Small intestine (tissue), 7 donors: Measurements from ENCODE around the gene MXD3. TPM values are rescaled to one million over a fixed set of nuclear protein-coding genes. Genes with fewer than 3 reads are reported as not detected.
"Not testable (repeated sequence)": the region's sequence is repeated elsewhere in the genome, so short reads cannot be mapped to it uniquely, and the experiment has no call there.

ENCODE experiments used
- DNase-seq, 2 donors: peaks; one replicate each; pipeline versions ENCODE4 v3.0.0 to v3.0.0-alpha.2; 2013
- FAIRE-seq: peaks from 2 replicates; lab custom pipeline; 2012; peaks lifted over from hg19 to GRCh38; lab: Jason Lieb, UNC
- H3K27ac ChIP-seq, 3 donors: one replicate each; pipeline ENCODE4 v1.5.1; 2013; ENCODE audit warnings: low read length in 2 of 3, mild to moderate bottlenecking in 2 of 3, control low read depth in 1 of 3, inconsistent platforms in 1 of 3, low read depth in 1 of 3, moderate library complexity in 1 of 3
- H3K27me3 ChIP-seq, 3 donors: one replicate each; pipeline ENCODE4 v1.6.1; 2013; ENCODE audit warnings: low read length in 3 of 3, inconsistent platforms in 1 of 3; ENCODE audit not compliant: control insufficient read depth in 3 of 3, insufficient read depth in 3 of 3
- H3K36me3 ChIP-seq, 3 donors: one replicate each; pipeline ENCODE4 v1.6.1; 2013; ENCODE audit warnings: low read length in 3 of 3, inconsistent platforms in 1 of 3, low read depth in 1 of 3, mild to moderate bottlenecking in 1 of 3, moderate library complexity in 1 of 3; ENCODE audit not compliant: control insufficient read depth in 3 of 3, insufficient read depth in 2 of 3
- H3K4me1 ChIP-seq, 3 donors: one replicate each; pipeline ENCODE4 v1.6.1; 2013; ENCODE audit warnings: low read length in 2 of 3, inconsistent platforms in 1 of 3, low read depth in 1 of 3, mild to moderate bottlenecking in 1 of 3, moderate library complexity in 1 of 3; ENCODE audit not compliant: control insufficient read depth in 3 of 3, insufficient read depth in 2 of 3
- H3K4me3 ChIP-seq, 3 donors: one replicate each; pipeline ENCODE4 v1.5.1; 2013; ENCODE audit warnings: low read length in 3 of 3, control low read depth in 1 of 3, inconsistent platforms in 1 of 3, low read depth in 1 of 3, mild to moderate bottlenecking in 1 of 3, moderate library complexity in 1 of 3
- H3K9me3 ChIP-seq, 2 donors: one replicate each; pipeline ENCODE4 v1.6.1; 2013; ENCODE audit warnings: low read depth in 1 of 2, low read length in 1 of 2; ENCODE audit not compliant: control insufficient read depth in 2 of 2, insufficient read depth in 1 of 2
- WGBS, 3 donors: extraction: QIAGEN DNeasy Blood & Tissue Kit; methylation state at CpG; one replicate each; pipeline ENCODE4 v1.1.7; 2013; 5-methylcytosine and 5-hydroxymethylcytosine counted together
- polyA plus RNA-seq, 4 donors: library from polyadenylated mRNA; stranded (reverse) in 3 of 4; unstranded in 1 of 4; fragments of 200-250 nt in 3 of 4; fragments of 120-200 nt in 1 of 4; gene quantifications; one replicate each; pipeline versions ENCODE4 v1.2.1 to v1.2.3, GENCODE V29; 2013
- donor health status: healthy with polysubstance abuse.
- donor health status: control.
- donor health status: control.
- donor health status: Bipolar disorder and iron deficiency.
- donor health status: healthy.

The MXD3 gene
- polyA plus RNA-seq, 4 donors: 11.9 to 22.9 (median 14.4) TPM

GRCh38 chr5:177307544-177308363 is 3.9 kb downstream of the MXD3 start:
- Histone ChIP-seq H3K4me3 (no peak overlapping the region), H3K4me1 (peaks cover 3 to 23% (median 3%) of the 10 kb centered on the region in 3 donors), H3K27ac (no peak overlapping the region), H3K36me3 (peaks cover 0 to 62% (median 5%) of the 10 kb centered on the region in 3 donors), H3K9me3 (no peaks in the 10 kb centered on the region), H3K27me3 (no peaks in the 10 kb centered on the region)
- DNase-seq (no peak), FAIRE-seq (no peak)
- 86 to 89% (median 86%) methylated on average over 42 to 43 of the region's 43 CpGs for WGBS, 3 donors

- no peaks in the 10 kb centered on the region for H3K27me3 ChIP-seq
- H3K27ac ChIP-seq: no peak overlapping the region
- no peaks in the 10 kb centered on the region for H3K9me3 ChIP-seq
- 73 to 85% (median 78%) methylated on average over 14 to 15 of the region's 15 CpGs for WGBS, 3 donors
- H3K36me3 ChIP-seq: peaks cover 0 to 65% (median 5%) of the 10 kb centered on the region in 3 donors
- FAIRE-seq: no peak
- no peak overlapping the region for H3K4me3 ChIP-seq
- peaks cover 0 to 25% (median 3%) of the 10 kb centered on the region in 3 donors for H3K4me1 ChIP-seq
- no peak for DNase-seq
Observed at GRCh38 chr5:177306674-177307543, 4.8 kb downstream of the MXD3 start.

- Histone ChIP-seq H3K36me3 (peaks cover 0 to 73% (median 5%) of the 10 kb centered on the region in 3 donors), H3K4me1 (peaks cover 3 to 28% (median 7%) of the 10 kb centered on the region in 3 donors)
- H3K9me3 ChIP-seq, H3K27ac ChIP-seq, FAIRE-seq, H3K27me3 ChIP-seq, H3K4me3 ChIP-seq, DNase-seq: not testable (repeated sequence)
- 75 to 78% (median 78%) methylated on average over 11 of the region's 11 CpGs for WGBS, 3 donors
Observed at GRCh38 chr5:177306103-177306640, 5.5 kb downstream of the MXD3 start.

GRCh38 chr5:177304392-177305119 is 7.1 kb downstream of the MXD3 start:
- Histone ChIP-seq H3K4me3 (peak overlapping the region; percentile 84 to 95 (median 89)), H3K36me3 (peaks cover 0 to 65% (median 5%) of the 10 kb centered on the region in 3 donors), H3K27ac (peak overlapping the region; percentile 49 to 92 (median 73)), H3K4me1 (peaks cover 7 to 28% (median 10%) of the 10 kb centered on the region in 3 donors), H3K27me3 (no peaks in the 10 kb centered on the region), H3K9me3 (no peaks in the 10 kb centered on the region)
- WGBS, 3 donors: 8 to 20% (median 9%) methylated on average over 18 to 19 of the region's 19 CpGs
- FAIRE-seq: no peak
- peak; percentile 95 to 96 for DNase-seq

GRCh38 chr5:177303925-177304391 is 7.7 kb downstream of the MXD3 start:
- no peaks in the 10 kb centered on the region for H3K27me3 ChIP-seq
- peak overlapping the region; percentile 49 to 92 (median 73) for H3K27ac ChIP-seq
- 0 to 1% (median 0%) methylated on average over 25 of the region's 25 CpGs for WGBS, 3 donors
- peak overlapping the region; percentile 84 to 95 (median 89) for H3K4me3 ChIP-seq
- no peaks in the 10 kb centered on the region for H3K9me3 ChIP-seq
- H3K36me3 ChIP-seq: peaks cover 0 to 63% (median 5%) of the 10 kb centered on the region in 3 donors
- FAIRE-seq (no peak), DNase-seq (no peak)
- peaks cover 7 to 34% (median 10%) of the 10 kb centered on the region in 3 donors for H3K4me1 ChIP-seq

- FAIRE-seq (no peak), DNase-seq (peak; percentile 79 to 93)
- H3K27ac ChIP-seq: peak within 1 kb of the TSS; percentile 76 to 96 (median 92)
- H3K4me3 ChIP-seq: peak within 1 kb of the TSS; percentile 84 to 95 (median 89)
- H3K36me3 ChIP-seq: peaks cover 0 to 63% (median 5%) of the 10 kb centered on the region in 3 donors
- peaks cover 7 to 41% (median 10%) of the 10 kb centered on the region in 3 donors for H3K4me1 ChIP-seq
- H3K9me3 ChIP-seq: no peaks in the 10 kb centered on the region
- no peaks in the 10 kb centered on the region for H3K27me3 ChIP-seq
- 0 to 1% (median 0%) methylated on average over 60 to 100 of the region's 100 CpGs for WGBS, 3 donors
Observed at GRCh38 chr5:177303121-177303924, 8.4 kb downstream of the MXD3 start, which contains the start of the genes PRELID1 and RAB24. Gene PRELID1 (plus strand): TSS chr5:177303799. CDS start chr5:177303986, 187 bp downstream. Gene RAB24 (minus strand): TSS chr5:177303719. CDS start chr5:177303288, 431 bp downstream.
